Left colon (tissue), 2 donors: ENCODE measurements around the gene DIPK1B. TPM values are rescaled to one million over a fixed set of nuclear protein-coding genes. Genes with fewer than 3 reads are reported as not detected.

Source experiments
- ATAC-seq: fragments of 200-7000 bp; cut with Tn5 transposase; one replicate; pipeline ENCODE4 v1.9.1; 2020; ENCODE audit warnings: mild to moderate bottlenecking, moderate library complexity
- DNase-seq, 2 donors: peaks; one replicate each; pipeline ENCODE4 v3.0.0-alpha.2; 2020
- intact Hi-C, 2 donors: fragments of 100-400 bp; cut with DNase I in 1 of 2; cut with micrococcal nuclease in 1 of 2; formaldehyde crosslinking; loops; one replicate each; pipeline versions ENCODE4 v1.11.2 to v1.14.0; 2022; cut with DNase I, micrococcal nuclease
- long read RNA-seq: library from polyadenylated mRNA; unstranded; transcript quantifications from one replicate; pipeline ENCODE4 v2.0.0, GENCODE V29; 2021
- total RNA-seq, 2 donors: library from RNA; stranded (reverse); fragmentation: NEBNext Ultra II Directional; extraction: Animal tissue kit (Norgen Biotek cat#: 25700); gene quantifications; one replicate each; pipeline ENCODE4 v1.2.1, GENCODE V29; 2021
- donor health status: DM: no; HTN: no; CAD: no.
- donor health status: DM: yes; HTN: yes; CAD: no.

DIPK1B gene
- 1 to 10 TPM; 1.3 to 2.1 TPM for total RNA-seq
- long read RNA-seq, partial matches to known transcripts = 1 of 6 reads
- long read RNA-seq, other reads (novel, unspliced or antisense) = 2 of 6 reads

DNA sequence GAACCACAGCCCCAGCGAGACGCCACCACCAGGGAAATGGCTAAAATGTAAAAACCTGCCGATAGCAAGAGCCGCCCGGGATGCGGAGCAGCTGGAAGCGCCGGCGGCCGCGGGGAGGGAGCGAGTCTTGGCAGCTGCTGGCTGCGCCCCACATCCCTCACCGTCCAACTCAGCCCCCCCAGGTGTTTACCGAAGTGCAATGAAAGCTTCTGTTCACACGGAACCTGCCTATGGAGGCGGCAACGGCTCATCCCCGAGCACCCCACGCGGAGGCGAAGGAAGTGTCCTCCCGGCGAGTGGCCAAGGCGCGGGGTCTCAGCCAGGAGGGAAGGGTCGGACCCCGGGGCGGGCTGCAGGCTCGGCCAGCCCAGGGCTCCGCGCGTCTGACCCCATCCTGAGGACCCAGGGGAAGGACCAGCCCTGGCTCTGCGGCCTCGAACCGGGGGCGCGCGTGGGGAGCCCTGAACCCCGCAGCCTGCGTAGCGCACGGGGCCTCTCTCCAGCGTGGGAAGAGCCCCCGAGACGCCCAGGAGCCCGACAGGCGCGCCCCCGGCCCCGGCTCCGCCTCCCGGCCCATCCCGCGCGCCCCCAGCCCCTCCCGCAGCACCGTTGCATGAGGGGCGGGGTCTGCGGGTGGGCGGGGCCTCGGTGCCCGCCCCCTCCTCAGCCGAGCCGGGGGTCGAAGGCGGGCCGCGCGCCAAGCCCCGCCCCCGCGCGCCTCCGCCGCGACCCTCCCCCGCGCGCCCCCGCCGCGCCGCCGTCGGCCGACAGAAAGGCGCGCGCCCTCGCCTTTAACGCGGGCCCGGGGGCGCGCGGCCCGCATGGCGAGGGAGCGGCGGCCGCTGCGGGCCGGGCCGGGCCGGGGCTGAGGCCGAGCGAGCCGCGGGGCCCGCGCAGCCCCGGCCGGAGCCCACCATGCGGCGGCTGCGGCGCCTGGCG is at the start of gene DIPK1B:
Gene DIPK1B, plus strand, starts transcription at position 822 of the 939 bp plus-strand sequence. Its CDS starts 94 bp downstream, at position 916.
- ATAC-seq = no peak
- DNase-seq = no peak
- intact Hi-C loops = no loop called here

DNA sequence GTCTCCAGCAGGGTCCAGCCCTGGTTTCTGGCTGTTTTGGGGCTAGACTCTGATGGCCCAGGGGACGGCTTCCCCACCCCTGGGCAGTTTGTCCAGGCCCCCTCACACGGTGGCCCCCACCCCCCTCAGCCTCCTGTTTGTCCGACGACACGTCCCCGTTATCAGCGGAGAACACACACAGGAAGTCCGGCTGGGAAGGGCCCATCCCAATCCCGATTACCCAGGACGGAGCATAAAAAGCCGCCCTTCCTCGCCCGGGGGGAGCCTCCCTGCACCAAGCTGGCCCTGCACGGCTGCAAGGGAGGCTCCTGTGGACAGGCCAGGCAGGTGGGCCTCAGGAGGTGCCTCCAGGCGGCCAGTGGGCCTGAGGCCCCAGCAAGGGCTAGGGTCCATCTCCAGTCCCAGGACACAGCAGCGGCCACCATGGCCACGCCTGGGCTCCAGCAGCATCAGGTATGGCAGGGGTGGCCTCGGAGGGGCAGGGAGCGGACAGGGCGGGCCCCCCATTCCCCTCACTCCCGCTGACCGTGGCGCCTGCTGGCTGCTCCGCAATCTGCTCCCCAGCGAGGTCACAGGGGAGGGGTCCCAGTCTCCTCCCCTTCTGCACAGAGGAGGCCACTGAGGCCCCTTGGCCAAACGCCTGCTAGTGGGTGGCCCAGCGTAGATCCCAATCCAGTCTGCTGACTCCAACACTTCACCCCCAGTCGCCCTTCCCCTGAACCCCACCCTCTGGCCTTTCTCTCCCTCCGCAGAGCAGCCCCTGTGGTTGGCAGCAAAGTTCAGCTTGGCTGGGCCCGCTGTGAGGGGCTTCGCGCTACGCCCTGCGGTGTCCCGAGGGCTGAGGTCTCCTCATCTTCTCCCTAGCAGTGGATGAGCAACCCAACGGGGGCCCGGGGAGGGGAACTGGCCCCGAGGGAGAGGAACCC is 49.5 kb upstream of the DIPK1B start, which contains the start of gene EGFL7:
Gene EGFL7, plus strand, starts transcription at position 261 of the 926 bp plus-strand sequence. CDS start 5,367 bp downstream, outside the sequence.
- intact Hi-C loops = no loop called here
- ATAC-seq (peak; percentile 26), DNase-seq (no peak)

DNA sequence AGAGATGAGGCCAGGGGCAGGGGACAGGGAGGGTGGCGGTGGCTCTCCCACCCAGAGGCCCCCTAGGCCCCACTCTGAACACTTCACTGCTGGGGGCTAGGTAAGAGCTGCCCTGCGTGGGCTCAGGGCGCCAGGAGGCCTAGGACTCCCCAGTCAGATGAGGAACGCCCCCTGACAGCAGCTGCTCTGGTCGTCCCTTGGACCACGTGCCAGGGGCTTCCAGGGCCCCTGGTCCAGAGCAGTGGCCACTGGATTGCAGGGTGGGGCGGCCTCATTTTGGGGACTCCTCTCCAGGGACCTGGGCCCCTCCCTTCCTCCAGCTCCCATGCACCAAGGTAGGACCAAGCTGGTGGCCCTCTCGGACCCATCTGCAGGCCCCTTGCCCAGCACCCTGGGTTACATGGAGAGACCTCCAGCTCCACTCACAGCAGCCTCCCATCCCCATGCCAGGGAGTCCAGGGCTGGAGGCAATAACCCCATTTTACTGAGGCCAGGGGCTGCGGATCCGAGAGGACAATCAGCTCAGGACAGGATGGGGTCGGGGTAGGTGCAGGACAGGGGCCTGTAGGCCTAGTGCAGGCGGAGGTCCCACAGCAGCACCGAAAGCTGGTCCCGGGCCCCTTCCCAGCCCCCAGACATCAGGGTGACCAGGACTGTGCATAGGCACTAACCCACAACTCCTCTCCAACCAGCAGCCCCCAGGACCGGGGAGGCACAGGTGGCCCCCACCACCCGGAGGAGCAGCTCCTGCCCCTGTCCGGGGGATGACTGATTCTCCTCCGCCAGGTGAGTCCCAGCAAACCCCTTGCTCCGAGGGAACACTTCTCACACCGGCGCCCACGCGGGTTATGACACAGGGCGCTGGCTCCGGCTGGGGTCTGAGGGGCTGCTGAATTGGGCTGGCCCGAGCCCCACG is 48.1 kb upstream of the DIPK1B start:
- intact Hi-C loops = no loop called here
- DNase-seq = no peak
- ATAC-seq = no peak

- intact Hi-C loops = no loop called here
- no peak for DNase-seq
These were observed 47.2 kb upstream of the DIPK1B start for GRCh38 chr9:136665111-136665703.

GRCh38 chr9:136665704-136666371 is 46.5 kb upstream of the DIPK1B start:
- intact Hi-C loops = no loop called here
- ATAC-seq (no peak), DNase-seq (no peak)

More at GRCh38 chr9:136665111-136665703, 47.2 kb upstream of the DIPK1B start:
- peak; percentile 20 for ATAC-seq

DNA sequence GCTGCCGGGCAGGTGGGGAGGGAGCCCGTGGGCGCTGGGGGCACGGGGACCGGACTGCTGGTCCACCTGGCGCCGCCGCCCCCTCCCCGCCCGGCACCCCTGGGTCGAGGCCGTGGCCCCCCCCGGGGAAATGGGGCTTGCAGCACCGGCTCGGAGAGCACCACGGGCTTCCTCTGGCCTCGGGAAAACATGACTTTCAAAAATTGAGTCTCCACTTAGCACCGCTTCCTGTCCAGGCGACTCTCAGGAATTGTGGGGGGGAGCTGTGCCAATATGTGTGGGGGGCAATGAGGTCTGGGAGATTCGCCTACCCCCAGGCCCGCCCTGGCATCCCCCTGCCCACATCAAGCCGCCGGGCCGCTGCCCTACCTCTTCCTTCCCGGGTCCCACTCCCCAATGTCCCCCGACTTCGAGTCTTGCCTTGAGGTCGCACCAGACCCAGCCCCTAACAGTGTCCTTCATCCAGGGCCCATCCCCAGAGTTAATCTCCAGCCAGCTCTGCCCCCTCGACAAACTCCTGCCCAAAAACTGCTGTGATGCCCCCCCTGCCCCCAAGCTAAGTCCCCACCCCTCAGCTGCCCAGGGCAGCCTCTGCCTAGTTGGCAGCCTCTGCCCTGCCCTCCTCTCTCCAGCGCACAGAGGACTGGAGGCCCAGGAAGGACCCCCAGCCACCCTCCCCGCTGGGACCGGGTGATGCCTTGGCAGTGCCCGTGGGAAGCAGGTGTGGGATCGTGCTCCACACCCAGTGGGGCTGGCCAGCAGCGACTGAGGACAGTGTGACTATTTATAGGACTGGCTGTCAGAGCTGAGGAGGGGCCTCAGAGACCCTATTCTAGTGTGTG is 45.8 kb upstream of the DIPK1B start:
- DNase-seq (no peak), ATAC-seq (no peak)
- intact Hi-C loops = no loop called here

DNA sequence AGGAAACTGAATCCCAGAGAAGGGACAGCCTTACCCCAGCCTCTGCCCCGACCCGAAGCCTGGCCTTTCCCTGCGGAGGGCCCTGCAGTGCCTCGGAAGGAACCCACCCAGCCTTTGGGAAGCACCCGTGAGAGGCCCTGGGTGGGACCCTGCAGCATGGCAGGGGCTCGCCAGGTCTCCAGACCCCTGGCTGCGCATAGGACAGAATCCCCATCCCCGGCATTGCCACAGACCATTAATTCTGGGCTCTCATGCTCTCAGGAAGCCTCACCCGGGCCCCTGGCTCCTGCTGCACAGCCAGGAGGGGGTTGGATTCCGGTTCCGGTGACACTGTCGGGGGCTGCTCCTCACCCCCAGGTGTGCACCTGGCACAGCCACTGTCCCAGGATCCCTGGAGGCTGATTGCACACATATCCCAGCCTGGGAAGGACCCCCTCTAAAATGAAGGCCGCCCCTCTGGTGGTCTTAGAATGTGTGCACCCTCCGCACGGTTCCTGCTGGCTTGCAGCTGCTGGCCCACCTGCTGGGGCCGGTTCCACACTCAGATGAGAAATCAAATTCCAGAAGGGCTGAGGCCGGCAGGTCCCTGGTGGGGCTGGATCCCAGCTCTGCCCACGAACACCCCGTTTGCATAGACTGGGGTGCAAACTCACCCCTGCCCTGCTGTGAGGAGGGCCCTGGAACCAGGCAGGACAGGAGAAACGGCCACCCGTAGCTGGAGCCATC is 45.0 kb upstream of the DIPK1B start:
- intact Hi-C loops = no loop called here

GRCh38 chr9:136667940-136668760 is 44.2 kb upstream of the DIPK1B start:
- ATAC-seq = no peak
- intact Hi-C loops = no loop called here
- DNase-seq = no peak

More for the DNA sequence above, 45.0 kb upstream of the DIPK1B start:
- DNase-seq (no peak), ATAC-seq (no peak)

- DNase-seq (no peak), ATAC-seq (peak; percentile 21)
- intact Hi-C loops = no loop called here
These were observed 43.2 kb upstream of the DIPK1B start for GRCh38 chr9:136668983-136669790.

GRCh38 chr9:136669791-136670464 is 42.4 kb upstream of the DIPK1B start:
- ATAC-seq (no peak), DNase-seq (no peak)
- intact Hi-C loops = no loop called here

GRCh38 chr9:136670576-136671253 is 41.7 kb upstream of the DIPK1B start:
- intact Hi-C loops = no loop called here
- DNase-seq = no peak

DNA sequence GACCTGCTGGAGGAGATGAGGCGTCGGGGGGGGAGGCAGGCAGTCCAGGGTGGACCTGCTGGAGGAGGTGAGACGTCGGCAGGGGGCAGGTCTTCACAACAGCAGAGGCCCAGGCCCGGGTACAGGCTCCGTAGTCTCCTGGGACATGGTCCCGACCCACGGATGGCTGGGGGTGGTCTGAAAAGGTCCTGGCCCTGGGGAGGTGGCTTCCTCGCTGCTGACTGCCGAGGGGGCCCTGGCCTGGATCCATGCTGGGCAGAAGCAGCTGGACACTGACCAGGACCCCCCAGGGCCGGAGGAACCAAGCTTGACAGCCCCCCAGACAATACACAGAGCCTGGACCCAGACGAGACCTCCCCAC is 41.1 kb upstream of the DIPK1B start:
- DNase-seq = no peak
- intact Hi-C loops = no loop called here
- no peak for ATAC-seq

More at GRCh38 chr9:136670576-136671253, 41.7 kb upstream of the DIPK1B start:
- peak; percentile 10 for ATAC-seq
